HepG2 (cell line): ENCODE data around the gene KDM5B. TPM values are rescaled to one million over a fixed set of nuclear protein-coding genes. Genes with fewer than 3 reads are reported as not detected.

Source experiments
- ATAC-seq: fragments of 200-7000 bp; cut with Tn5 transposase; 3 replicates; pipeline ENCODE4 v1.9.1; 2020; ENCODE audit warnings: mild to moderate bottlenecking, moderate library complexity
- BruUV-seq: library from RNA; stranded (reverse); fragments of 400-500 nt; replicated peaks from 2 replicates; lab custom pipeline; 2021; lab: Mats Ljungman, UMichigan
- CTCF ChIA-PET: fragments of 300-600 bp; formaldehyde crosslinking; extraction: SDS; loops from one replicate; lab custom pipeline; 2021; ENCODE audit warnings: low total read pairs, inconsistent platforms, low intra/inter-chr PET ratio; lab: Yijun Ruan, JAX
- POLR2A ChIA-PET: fragments of 350-600 bp; sonication (Branson Sonifier 250); formaldehyde crosslinking; loops from one replicate; lab custom pipeline; 2020; ENCODE audit warnings: antibody characterized with exemption, inconsistent platforms; lab: Yijun Ruan, JAX
- DNase-seq: peaks from one replicate; pipeline ENCODE4 v3.0.0-alpha.2; 2015; ENCODE audit warnings: low spot score
- FAIRE-seq: peaks from 3 replicates; lab custom pipeline; 2011; peaks lifted over from hg19 to GRCh38; lab: Jason Lieb, UNC
- H2AFZ ChIP-seq: one replicate; pipeline ENCODE4 v1.6.1; 2011; ENCODE audit warnings: low read length, inconsistent platforms
- H3K27ac ChIP-seq: fragments of 300-600 bp; 3 replicates; pipeline ENCODE4 v1.8.0; 2011; ENCODE audit warnings: mixed run types, mild to moderate bottlenecking, mixed read lengths, low read length, inconsistent platforms; ENCODE audit not compliant: insufficient read depth; ENCODE audit errors: extremely low read length
- H3K27me3 ChIP-seq, 2 experiments: fragments of 200-600 bp in 1 of 2; 2 replicates in 1 of 2; 3 replicates in 1 of 2; pipeline versions ENCODE4 v1.6.0 to v1.8.0; 2011; ENCODE audit warnings: low read length in 2 of 2, mild to moderate bottlenecking in 2 of 2, moderate library complexity in 2 of 2, inconsistent platforms in 1 of 2; ENCODE audit not compliant: insufficient read depth in 2 of 2, control insufficient read depth in 1 of 2
- H3K36me3 ChIP-seq, 2 experiments: fragments of 200-600 bp in 1 of 2; replicated peaks in 1 of 2; 2 replicates in 1 of 2; 3 replicates in 1 of 2; pipeline versions ENCODE4 v1.5.1 to v1.8.0; 2011; ENCODE audit warnings: low read length in 2 of 2, inconsistent platforms in 1 of 2; ENCODE audit not compliant: insufficient read depth in 2 of 2, control insufficient read depth in 1 of 2
- H3K4me1 ChIP-seq: 2 replicates; pipeline ENCODE4 v1.5.1; 2012; ENCODE audit warnings: low read length, inconsistent platforms; ENCODE audit not compliant: insufficient read depth
- H3K4me2 ChIP-seq: 2 replicates; pipeline ENCODE4 v1.6.0; 2011; ENCODE audit warnings: low read depth, low read length, inconsistent platforms
- H3K4me3 ChIP-seq, 3 experiments: fragments of 200-600 bp in 1 of 3; sonication (generic), shearing (Covaris generic) in 1 of 3; replicated peaks in 1 of 3; 2 replicates each; pipeline ENCODE4 v1.5.1; 2011 to 2016; ENCODE audit warnings: low read length in 3 of 3, inconsistent platforms in 2 of 3, low read depth in 2 of 3, mild to moderate bottlenecking in 2 of 3, control low read depth in 1 of 3, mixed read lengths in 1 of 3; ENCODE audit not compliant: insufficient read depth in 1 of 3
- H3K79me2 ChIP-seq: one replicate; pipeline ENCODE4 v1.6.1; 2011; ENCODE audit warnings: low read length, inconsistent platforms; ENCODE audit not compliant: insufficient read depth
- H3K9ac ChIP-seq: 2 replicates; pipeline ENCODE4 v1.6.0; 2011; ENCODE audit warnings: mild to moderate bottlenecking, low read depth, low read length, inconsistent platforms; ENCODE audit not compliant: insufficient read depth
- H3K9me3 ChIP-seq: 2 replicates; pipeline ENCODE4 v1.5.1; 2012; ENCODE audit warnings: mild to moderate bottlenecking, low read length
- H4K20me1 ChIP-seq: 2 replicates; pipeline ENCODE4 v1.6.0; 2011; ENCODE audit warnings: inconsistent platforms, mild to moderate bottlenecking, low read length, moderate library complexity; ENCODE audit not compliant: insufficient read depth
- GPN1 ChIP-seq: sonication (generic); formaldehyde crosslinking; IDR thresholded peaks from 2 replicates; pipeline ENCODE4 v1.5.1; 2020; ENCODE audit warnings: missing genetic modification reagents, borderline replicate concordance
- ZMAT5 ChIP-seq: sonication (generic); formaldehyde crosslinking; IDR thresholded peaks from 2 replicates; pipeline ENCODE4 v1.5.0; 2020; ENCODE audit warnings: mild to moderate bottlenecking, low read depth, missing genetic modification reagents, borderline replicate concordance
- ZNF331 ChIP-seq: sonication (generic); formaldehyde crosslinking; IDR thresholded peaks from 2 replicates; pipeline ENCODE4 v1.4.0; 2020; ENCODE audit warnings: missing genetic modification reagents
- WGBS: methylation state at CpG from one replicate; pipeline ENCODE4 v1.1.6; 2017; ENCODE audit warnings: low lambda C conversion rate; 5-methylcytosine and 5-hydroxymethylcytosine counted together
- in situ Hi-C: cut with HindIII; loops from 2 replicates; pipeline ENCODE4 v1.10.0; 2017; ENCODE audit warnings: low pct_unique_long_range_greater_than_20kb; ENCODE audit not compliant: extremely low pct_ligation_motif_present
- intact Hi-C: fragments of 100-400 bp; cut with micrococcal nuclease; formaldehyde crosslinking; loops from one replicate; pipeline ENCODE4 v1.10.0; 2022; ENCODE audit not compliant: unreplicated experiment
- polyA plus RNA-seq, 8 experiments: library from polyadenylated mRNA; depleted of rRNA in 3 of 8; stranded (reverse) in 7 of 8; unstranded in 1 of 8; fragments of >200 nt; fragmentation: Illumina TruSeq in 4 of 8; extraction: Trizol in 4 of 8; gene quantifications; 2 replicates each; pipeline versions ENCODE4 v1.2.1 to v1.2.3, GENCODE V29; 2011 to 2016; ENCODE audit warnings: low read depth in 4 of 8, missing spikeins in 1 of 8, mixed read lengths in 1 of 8; ENCODE audit not compliant: insufficient read depth in 1 of 8
- small RNA-seq, 3 experiments: library from RNA; depleted of rRNA; stranded (forward); fragments of <200 nt; gene quantifications; one replicate each; pipeline ENCODE3, GENCODE V24; 2012; ENCODE audit warnings: low read depth in 2 of 3, low replicate concordance in 1 of 3; ENCODE audit not compliant: insufficient read length in 3 of 3, insufficient read depth in 2 of 3
- total RNA-seq, 5 experiments: library from RNA; depleted of rRNA; stranded (reverse); fragments of >200 nt; fragmentation: Illumina TruSeq; extraction: Trizol; gene quantifications; 2 replicates each; pipeline ENCODE4 v1.2.3, GENCODE V29; 2016; ENCODE audit warnings: low read depth in 1 of 5

The KDM5B gene
- total and polyA plus RNA-seq, 2 of the 13 experiments (the other 11 are each of a cell fraction or from before 2014, with no cell fraction given) = 34.2 to 35.4 TPM

DNA sequence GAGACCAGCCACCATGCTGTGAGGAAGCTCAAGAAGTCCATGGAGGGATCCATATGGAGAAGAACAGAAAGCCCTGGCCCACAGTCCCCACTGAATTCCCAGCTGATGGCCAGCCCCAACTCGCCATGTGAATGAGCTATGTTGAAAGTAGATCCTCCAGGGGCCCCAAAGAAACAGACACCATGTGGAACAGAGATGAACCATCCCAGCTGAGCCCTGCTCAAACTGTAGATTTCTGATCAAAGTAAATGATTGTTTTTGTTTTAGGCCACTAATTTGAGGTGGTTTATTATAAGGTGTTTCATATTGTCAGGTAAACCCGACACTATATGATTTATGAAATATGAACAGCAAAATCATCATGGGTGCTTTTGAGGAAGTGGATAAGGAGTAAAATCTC, 130.8 kb downstream of the KDM5B start:
- POLR2A ChIA-PET = no interaction called here
- H3K27me3 ChIP-seq = peaks cover 1 to 25% of the 10 kb centered on the region in 2 experiments; a peak in 2 of 5 replicates
- H2AFZ ChIP-seq = no peak overlapping the region

More for the DNA sequence above, 130.8 kb downstream of the KDM5B start:
- CTCF ChIA-PET = no interaction called here
- intact Hi-C loops = no loop called here
- Histone ChIP-seq H3K4me1 (no peaks in the 10 kb centered on the region), H3K9me3 (0 out of 2 replicates have a peak, but pooled peaks cover 4% of the 10 kb centered on the region), H3K27ac (no peak overlapping the region), H4K20me1 (no peaks in the 10 kb centered on the region), H3K4me3 (no peak overlapping the region), H3K4me2 (no peak overlapping the region), H3K9ac (no peak overlapping the region), H3K79me2 (no peaks in the 10 kb centered on the region), H3K36me3 (no peaks in the 10 kb centered on the region)
- DNase-seq (no peak), ATAC-seq (no peak), FAIRE-seq (no peak)
- TF ChIP-seq ZMAT5 (CRISPR knock-in tag) = no peak
- TF ChIP-seq GPN1 = no peak
- peak; percentile 88 for TF ChIP-seq ZNF331 (CRISPR knock-in tag)
- 11% methylated on average over 1 of the region's 2 CpGs for WGBS
- BruUV-seq = no TSS peak
- in situ Hi-C loops = no loop called here

Small RNA genes lying within 50 kb of the gene (small RNA-seq; reads per million reads assigned to genes)
- gene AC098934.3 = 0 reads per million in 3 experiments

Other genes starting within 250 kb of the KDM5B start
- not detected in 2 replicates for gene SYT2, start 98.0 kb downstream of the KDM5B start, total RNA-seq (2016; rRNA removed; fragmentation: Illumina TruSeq; extraction: Trizol)
- gene SYT2, start 98.0 kb downstream of the KDM5B start, polyA plus RNA-seq (2011; rRNA removed) = not detected in 2 replicates
- 0.55 and 0.60 TPM in 2 replicates for gene PCAT6, start 2.5 kb upstream of the KDM5B start, total RNA-seq (2016; rRNA removed; fragmentation: Illumina TruSeq; extraction: Trizol)
- 4.1 and 4.4 TPM in 2 replicates for gene PCAT6, start 2.5 kb upstream of the KDM5B start, polyA plus RNA-seq (2011; rRNA removed)
- 8.3 and 11.1 TPM in 2 replicates for gene RABIF, start 80.7 kb upstream of the KDM5B start, total RNA-seq (2016; rRNA removed; fragmentation: Illumina TruSeq; extraction: Trizol)
- 7.6 and 7.7 TPM in 2 replicates for gene RABIF, start 80.7 kb upstream of the KDM5B start, polyA plus RNA-seq (2011; rRNA removed)
- 25.2 and 34.2 TPM in 2 replicates for gene KLHL12, start 118.8 kb upstream of the KDM5B start, total RNA-seq (2016; rRNA removed; fragmentation: Illumina TruSeq; extraction: Trizol)
- gene KLHL12, start 118.8 kb upstream of the KDM5B start, polyA plus RNA-seq (2011; rRNA removed) = 18.4 and 19.2 TPM in 2 replicates
- gene ADIPOR1, start 149.9 kb upstream of the KDM5B start, total RNA-seq (2016; rRNA removed; fragmentation: Illumina TruSeq; extraction: Trizol) = 55.7 and 60.0 TPM in 2 replicates
- 124 and 141 TPM in 2 replicates for gene ADIPOR1, start 149.9 kb upstream of the KDM5B start, polyA plus RNA-seq (2011; rRNA removed)
- 7.9 and 18.9 TPM in 2 replicates for gene CYB5R1, start 158.8 kb upstream of the KDM5B start, total RNA-seq (2016; rRNA removed; fragmentation: Illumina TruSeq; extraction: Trizol)
- gene CYB5R1, start 158.8 kb upstream of the KDM5B start, polyA plus RNA-seq (2011; rRNA removed) = 18.7 and 21.4 TPM in 2 replicates
- gene TMEM183A, start 199.0 kb upstream of the KDM5B start, total RNA-seq (2016; rRNA removed; fragmentation: Illumina TruSeq; extraction: Trizol) = 82.0 and 85.4 TPM in 2 replicates
- gene TMEM183A, start 199.0 kb upstream of the KDM5B start, polyA plus RNA-seq (2011; rRNA removed) = 56.2 and 59.7 TPM in 2 replicates
- gene PPFIA4, start 218.1 kb upstream of the KDM5B start, total RNA-seq (2016; rRNA removed; fragmentation: Illumina TruSeq; extraction: Trizol) = not detected in 2 replicates
- 5.4 and 6.4 TPM in 2 replicates for gene PPFIA4, start 218.1 kb upstream of the KDM5B start, polyA plus RNA-seq (2011; rRNA removed)